IMR-90 (cell line): ENCODE measurements around the gene SIK3. TPM values are rescaled to one million over a fixed set of nuclear protein-coding genes. Genes with fewer than 3 reads are reported as not detected.

Source experiments
- ATAC-seq: fragments of 200-7000 bp; cut with Tn5 transposase; 2 replicates; pipeline ENCODE4 v1.9.1; 2020; ENCODE audit warnings: low read depth, mild to moderate bottlenecking, moderate library complexity
- BruUV-seq: library from RNA; stranded (reverse); fragments of 400-500 nt; replicated peaks from 2 replicates; lab custom pipeline; 2021; lab: Mats Ljungman, UMichigan
- CTCF ChIA-PET: fragments of 300-600 bp; formaldehyde crosslinking; extraction: SDS; loops from one replicate; lab custom pipeline; 2021; ENCODE audit warnings: antibody characterized with exemption; lab: Yijun Ruan, JAX
- POLR2A ChIA-PET: fragments of 300-600 bp; sonication (Branson Sonifier 250); formaldehyde crosslinking; loops from one replicate; lab custom pipeline; 2022; ENCODE audit warnings: antibody characterized with exemption; ENCODE audit not compliant: unreplicated experiment; lab: Charles Lee
- DNase-seq: peaks from one replicate; pipeline ENCODE4 v3.0.0; 2013
- H2AFZ ChIP-seq: replicated peaks from 2 replicates; pipeline ENCODE3; 2013; ENCODE audit warnings: low read length, mild to moderate bottlenecking; ENCODE audit not compliant: poor library complexity
- H2AK5ac ChIP-seq: 2 replicates; pipeline ENCODE4 v1.6.1; 2013; ENCODE audit warnings: low read depth, low read length, inconsistent platforms
- H2AK9ac ChIP-seq: replicated peaks from 2 replicates; pipeline ENCODE3; 2013; ENCODE audit warnings: mild to moderate bottlenecking, low read depth, low read length, moderate library complexity; ENCODE audit not compliant: poor library complexity
- H2BK120ac ChIP-seq: 2 replicates; pipeline ENCODE4 v1.6.1; 2013; ENCODE audit warnings: low read depth, low read length, inconsistent platforms
- H2BK15ac ChIP-seq: 3 replicates; pipeline ENCODE4 v1.6.1; 2013; ENCODE audit warnings: low read depth, low read length, inconsistent platforms
- H2BK20ac ChIP-seq: 2 replicates; pipeline ENCODE4 v1.6.1; 2013; ENCODE audit warnings: low read depth, mild to moderate bottlenecking, inconsistent platforms, low read length, moderate library complexity
- H2BK5ac ChIP-seq: 2 replicates; pipeline ENCODE4 v1.6.1; 2013; ENCODE audit warnings: mild to moderate bottlenecking, low read depth, low read length, inconsistent platforms; ENCODE audit not compliant: poor library complexity, severe bottlenecking
- H3K14ac ChIP-seq: replicated peaks from 2 replicates; pipeline ENCODE4 v1.6.1; 2013; ENCODE audit warnings: low read depth, low read length, inconsistent platforms
- H3K18ac ChIP-seq: 2 replicates; pipeline ENCODE4 v1.6.1; 2013; ENCODE audit warnings: low read depth, low read length, control low read depth
- H3K23ac ChIP-seq: 2 replicates; pipeline ENCODE4 v1.6.1; 2013; ENCODE audit warnings: low read depth, low read length, inconsistent platforms
- H3K27ac ChIP-seq: 2 replicates; pipeline ENCODE4 v1.5.1; 2013; ENCODE audit warnings: mild to moderate bottlenecking, control low read depth, low read length; ENCODE audit not compliant: insufficient read depth
- H3K27me3 ChIP-seq: 2 replicates; pipeline ENCODE4 v1.6.1; 2013; ENCODE audit warnings: low read length; ENCODE audit not compliant: control insufficient read depth, insufficient read depth
- H3K36me3 ChIP-seq: 2 replicates; pipeline ENCODE4 v1.6.1; 2013; ENCODE audit warnings: low read length, mixed read lengths; ENCODE audit not compliant: control insufficient read depth, insufficient read depth
- H3K4ac ChIP-seq: 2 replicates; pipeline ENCODE4 v1.6.1; 2013; ENCODE audit warnings: low read depth, low read length, inconsistent platforms
- H3K4me1 ChIP-seq: 2 replicates; pipeline ENCODE4 v1.6.1; 2013; ENCODE audit warnings: low read length, mixed read lengths; ENCODE audit not compliant: control insufficient read depth, insufficient read depth
- H3K4me2 ChIP-seq: 2 replicates; pipeline ENCODE4 v1.6.1; 2013; ENCODE audit warnings: low read depth, mild to moderate bottlenecking, control low read depth, low read length, moderate library complexity
- H3K4me3 ChIP-seq: 2 replicates; pipeline ENCODE4 v1.5.1; 2013; ENCODE audit warnings: low read depth, mild to moderate bottlenecking, control low read depth, low read length, moderate library complexity; ENCODE audit not compliant: insufficient read depth
- H3K56ac ChIP-seq: 2 replicates; pipeline ENCODE4 v1.6.1; 2013; ENCODE audit warnings: low read length, inconsistent platforms; ENCODE audit not compliant: insufficient read depth; ENCODE audit errors: extremely low read depth
- H3K79me1 ChIP-seq, 2 experiments: 2 replicates each; pipeline ENCODE4 v1.6.1; 2013; ENCODE audit warnings: low read length in 2 of 2, inconsistent platforms in 1 of 2, low read depth in 1 of 2
- H3K9ac ChIP-seq: 2 replicates; pipeline ENCODE4 v1.6.1; 2013; ENCODE audit warnings: low read depth, low read length, control low read depth
- H3K9me1 ChIP-seq: 2 replicates; pipeline ENCODE4 v1.6.1; 2013; ENCODE audit warnings: low read length, inconsistent platforms; ENCODE audit not compliant: insufficient read depth
- H3K9me3 ChIP-seq: 2 replicates; pipeline ENCODE4 v1.6.1; 2013; ENCODE audit warnings: low read length; ENCODE audit not compliant: control insufficient read depth, insufficient read depth
- H4K20me1 ChIP-seq: 2 replicates; pipeline ENCODE4 v1.6.1; 2013; ENCODE audit warnings: low read length, inconsistent platforms; ENCODE audit not compliant: insufficient read depth
- H4K5ac ChIP-seq: 2 replicates; pipeline ENCODE4 v1.6.1; 2013; ENCODE audit warnings: mild to moderate bottlenecking, low read depth, low read length, control low read depth
- H4K8ac ChIP-seq, 2 experiments: 2 replicates each; pipeline ENCODE4 v1.6.1; 2013; ENCODE audit warnings: low read depth in 2 of 2, low read length in 2 of 2, control low read depth in 1 of 2, inconsistent platforms in 1 of 2
- H4K91ac ChIP-seq: 2 replicates; pipeline ENCODE4 v1.6.1; 2013; ENCODE audit warnings: low read depth, low read length, inconsistent platforms; ENCODE audit not compliant: insufficient read depth
- BHLHE40 ChIP-seq: fragments of 150-350 bp; IDR thresholded peaks from 2 replicates; pipeline ENCODE4 v1.6.1; 2016; ENCODE audit warnings: mild to moderate bottlenecking, low read depth, low read length
- CEBPB ChIP-seq: IDR thresholded peaks from 2 replicates; pipeline ENCODE4 v1.6.1; 2012; ENCODE audit warnings: low read depth, low read length, improper control_type of control experiment
- CHD1 ChIP-seq: IDR thresholded peaks from 2 replicates; pipeline ENCODE4 v1.6.1; 2012; ENCODE audit warnings: low read depth, low read length, improper control_type of control experiment
- CTCF ChIP-seq: conservative IDR thresholded peaks from 2 replicates; pipeline ENCODE4 v1.5.1; 2012; ENCODE audit warnings: mild to moderate bottlenecking, low read depth, low read length, improper control_type of control experiment
- ELK1 ChIP-seq: fragments of 150-350 bp; IDR thresholded peaks from 2 replicates; pipeline ENCODE4 v1.6.1; 2016; ENCODE audit warnings: low read depth, mild to moderate bottlenecking, low read length, moderate library complexity, borderline replicate concordance
- FOS ChIP-seq: fragments of 150-350 bp; IDR thresholded peaks from 2 replicates; pipeline ENCODE4 v1.6.1; 2016; ENCODE audit warnings: low read depth, low read length
- MAZ ChIP-seq: IDR thresholded peaks from 2 replicates; pipeline ENCODE4 v1.6.1; 2012; ENCODE audit warnings: low read depth, mild to moderate bottlenecking, low read length, improper control_type of control experiment, moderate library complexity, borderline replicate concordance
- MXI1 ChIP-seq: IDR thresholded peaks from 2 replicates; pipeline ENCODE4 v1.6.1; 2012; ENCODE audit warnings: low read depth, mild to moderate bottlenecking, low read length, moderate library complexity, borderline replicate concordance
- NFE2L2 ChIP-seq: fragments of 150-350 bp; IDR thresholded peaks from 2 replicates; pipeline ENCODE4 v1.6.1; 2016; ENCODE audit warnings: low read depth, mild to moderate bottlenecking, low read length
- POLR2A ChIP-seq: IDR thresholded peaks from 2 replicates; pipeline ENCODE4 v1.6.1; 2012; ENCODE audit warnings: mild to moderate bottlenecking, low read depth, low read length
- RCOR1 ChIP-seq: IDR thresholded peaks from 2 replicates; pipeline ENCODE4 v1.6.1; 2012; ENCODE audit warnings: mild to moderate bottlenecking, low read length, improper control_type of control experiment; ENCODE audit not compliant: insufficient replicate concordance
- RFX5 ChIP-seq: IDR thresholded peaks from 2 replicates; pipeline ENCODE4 v1.8.0; 2012; ENCODE audit warnings: low read depth, mild to moderate bottlenecking, low read length, moderate library complexity
- SMC3 ChIP-seq: fragments of 150-350 bp; IDR thresholded peaks from 2 replicates; pipeline ENCODE4 v1.6.1; 2016; ENCODE audit warnings: low read depth, mild to moderate bottlenecking, antibody characterized with exemption, low read length, moderate library complexity
- WGBS, 2 experiments: methylation state at CpG; one replicate each; pipeline versions ENCODE4 v1.1.5 to v1.1.7; 2013; ENCODE audit warnings: missing lambda C conversion rate in 2 of 2; ENCODE audit not compliant: insufficient read length in 1 of 2; ENCODE audit errors: extremely low coverage in 2 of 2; 5-methylcytosine and 5-hydroxymethylcytosine counted together
- dilution Hi-C: fragments of 300-500 bp; cut with HindIII; formaldehyde crosslinking; loops from one replicate; pipeline ENCODE4 v1.14.3; 2018; ENCODE audit warnings: low sequenced_read_pairs; ENCODE audit not compliant: unreplicated experiment
- in situ Hi-C: fragments of 300-500 bp; cut with MboI; formaldehyde crosslinking; loops from 3 replicates; pipeline ENCODE4 v1.14.3; 2019; ENCODE audit warnings: low sequenced_read_pairs, inconsistent platforms, mixed read lengths
- intact Hi-C: fragments of 100-400 bp; cut with micrococcal nuclease; formaldehyde crosslinking; loops from 2 replicates; pipeline ENCODE4 v1.10.0; 2022
- polyA plus RNA-seq, 3 experiments: library from polyadenylated mRNA; depleted of rRNA; stranded (reverse); fragments of >200 nt; gene quantifications; 2 replicates each; pipeline ENCODE4 v1.2.3, GENCODE V29; 2012; ENCODE audit warnings: low replicate concordance in 1 of 3
- total RNA-seq: library from RNA; depleted of rRNA; stranded (reverse); fragments of >200 nt; gene quantifications from 2 replicates; pipeline ENCODE4 v1.2.3, GENCODE V29; 2012

SIK3 gene
- total and polyA plus RNA-seq, 2 of the 4 experiments (the other 2 are of a cell fraction) = 8.2 to 9.1 TPM

GRCh38 chr11:116835042-116835772, 263.0 kb downstream of the SIK3 start:
- in situ Hi-C loops (no loop called here), intact Hi-C loops (no loop called here), dilution Hi-C loops (no loop called here)
- Histone ChIP-seq H3K4me1 (peaks cover 3% of the 10 kb centered on the region; the same call in 1 of the 2 replicates), H3K36me3 (no peaks in the 10 kb centered on the region), H4K91ac (peak overlapping the region; percentile 74), H3K18ac (peak overlapping the region; percentile 49; the same call in 1 of the 2 replicates), H4K5ac (peak overlapping the region; percentile 47), H2BK20ac (no peak overlapping the region), H3K27me3 (peaks cover 3% of the 10 kb centered on the region; the same call in 1 of the 2 replicates), H2AFZ (peak overlapping the region; percentile 98), H2AK9ac (peak overlapping the region; percentile 79), H3K23ac (no peak overlapping the region), H3K9ac (0 out of 2 replicates have a peak overlapping the region, but pooled peaks have one; percentile 8), H2BK120ac (peak overlapping the region; percentile 52), H3K56ac (no peak overlapping the region), H4K20me1 (no peaks in the 10 kb centered on the region), H4K8ac (peak overlapping the region; percentile 58 to 84), H3K4ac (peak overlapping the region; percentile 68), H3K27ac (peak overlapping the region; percentile 6; the same call in 1 of the 2 replicates), H2BK15ac (peak overlapping the region; percentile 39; the same call in 2 of the 3 replicates), H3K4me2 (no peak overlapping the region; the same call in 1 of the 2 replicates), H2BK5ac (no peak overlapping the region), H3K9me3 (no peaks in the 10 kb centered on the region), H3K9me1 (no peaks in the 10 kb centered on the region; the same call in 1 of the 2 replicates), H3K4me3 (no peak overlapping the region), H2AK5ac (peak overlapping the region; percentile 20), H3K14ac (peak overlapping the region; percentile 58; the same call in 1 of the 2 replicates), H3K79me1 (no peaks in the 10 kb centered on the region)
- no TSS peak for BruUV-seq
- WGBS, 2 experiments = 82% methylated on average over 11 of the region's 28 CpGs; no CpG with 5 or more reads in 1 of the 2 experiments
- DNase-seq = no peak
- POLR2A ChIA-PET = interaction anchor here (0.7 kb wide), 1 partner anchor 42 kb away, joined by 3 read pairs; no protein-coding TSS in a partner anchor
- no peak for ATAC-seq
- CTCF ChIA-PET = interaction anchor here (0.6 to 1.9 kb wide), 17 partner anchors 8 to 273 kb away, joined by 3 to 30 read pairs (median 4); partner anchors contain the start of gene APOA5
- TF ChIP-seq RFX5 (no peak), CEBPB (no peak), CTCF (no peak), SMC3 (no peak), MAZ (no peak), POLR2A (no peak), RCOR1 (no peak), CHD1 (no peak), NFE2L2 (no peak), MXI1 (no peak), FOS (no peak), BHLHE40 (no peak), ELK1 (no peak)
